WTC11 (cell line): ENCODE data around the gene CASKIN2. TPM values are rescaled to one million over a fixed set of nuclear protein-coding genes. Genes with fewer than 3 reads are reported as not detected.

Experiments
- ATAC-seq: fragments of 200-7000 bp; cut with Tn5 transposase; 2 replicates; pipeline ENCODE4 v1.10.0; 2021; ENCODE audit warnings: mild to moderate bottlenecking, moderate library complexity
- CTCF ChIA-PET: fragments of 300-600 bp; sonication (Branson Sonifier 250); formaldehyde crosslinking; loops from one replicate; lab custom pipeline; 2021; ENCODE audit warnings: antibody characterized with exemption; lab: Charles Lee
- POLR2A ChIA-PET: fragments of 350-600 bp; sonication (Branson Sonifier 250); formaldehyde crosslinking; loops from one replicate; lab custom pipeline; 2021; ENCODE audit warnings: antibody characterized with exemption; lab: Charles Lee
- DNase-seq: peaks from one replicate; pipeline ENCODE4 v3.0.0; 2021; ENCODE audit warnings: low spot score
- H3K27ac Mint-ChIP-seq: 2 replicates; pipeline ENCODE4 v1.8.0; 2021; ENCODE audit warnings: mixed read lengths
- H3K27me3 Mint-ChIP-seq: 2 replicates; pipeline ENCODE4 v1.8.0; 2021; ENCODE audit warnings: low read depth, mild to moderate bottlenecking, moderate library complexity, mixed read lengths
- H3K36me3 Mint-ChIP-seq: 2 replicates; pipeline ENCODE4 v1.8.0; 2021; ENCODE audit warnings: mixed read lengths
- H3K4me1 Mint-ChIP-seq: 2 replicates; pipeline ENCODE4 v1.8.0; 2022; ENCODE audit warnings: mixed read lengths
- H3K4me3 Mint-ChIP-seq: 2 replicates; pipeline ENCODE4 v1.8.0; 2021; ENCODE audit warnings: mild to moderate bottlenecking, moderate library complexity, mixed read lengths
- H3K9me3 Mint-ChIP-seq: 2 replicates; pipeline ENCODE4 v1.8.0; 2021; ENCODE audit warnings: mixed read lengths
- ARID4B ChIP-seq: sonication (generic); formaldehyde crosslinking; IDR thresholded peaks from 2 replicates; pipeline ENCODE4 v1.8.0; 2023; ENCODE audit warnings: missing genetic modification reagents, mild to moderate bottlenecking, borderline replicate concordance
- ETV6 ChIP-seq: sonication (generic); formaldehyde crosslinking; IDR thresholded peaks from 2 replicates; pipeline ENCODE4 v1.8.1; 2022; ENCODE audit warnings: mild to moderate bottlenecking, missing genetic modification reagents
- HMGA2 ChIP-seq: fragments of 250-450 bp; sonication (Bioruptor Pico); IDR thresholded peaks from 2 replicates; pipeline ENCODE4 v1.4.0; 2021; ENCODE audit warnings: mild to moderate bottlenecking, moderate library complexity
- JAZF1 ChIP-seq: fragments of 250-450 bp; sonication (Bioruptor Pico); IDR thresholded peaks from 2 replicates; pipeline ENCODE4 v1.9.0; 2021; ENCODE audit warnings: moderate library complexity, mild to moderate bottlenecking, inconsistent platforms
- KAT7 ChIP-seq: sonication (generic); formaldehyde crosslinking; IDR thresholded peaks from 2 replicates; pipeline ENCODE4 v1.8.1; 2023; ENCODE audit warnings: missing genetic modification reagents, mild to moderate bottlenecking, borderline replicate concordance
- NFATC4 ChIP-seq: fragments of 250-450 bp; sonication (Bioruptor Pico); IDR thresholded peaks from 2 replicates; pipeline ENCODE4 v1.9.0; 2021; ENCODE audit warnings: mild to moderate bottlenecking
- TP53 ChIP-seq: sonication (generic); formaldehyde crosslinking; IDR thresholded peaks from 2 replicates; pipeline ENCODE4 v1.8.1; 2023; ENCODE audit warnings: mild to moderate bottlenecking, missing genetic modification reagents
- ZNF121 ChIP-seq: sonication (generic); formaldehyde crosslinking; IDR thresholded peaks from 2 replicates; pipeline ENCODE4 v1.8.0; 2023; ENCODE audit warnings: missing genetic modification reagents
- ZNF232 ChIP-seq: sonication (generic); formaldehyde crosslinking; IDR thresholded peaks from 2 replicates; pipeline ENCODE4 v1.8.0; 2022; ENCODE audit warnings: mild to moderate bottlenecking, missing genetic modification reagents
- ZNF263 ChIP-seq: sonication (generic); formaldehyde crosslinking; IDR thresholded peaks from 2 replicates; pipeline ENCODE4 v1.8.1; 2022; ENCODE audit warnings: low read depth, mild to moderate bottlenecking, moderate library complexity, missing genetic modification reagents
- ZNF416 ChIP-seq: fragments of 250-450 bp; sonication (Bioruptor Pico); IDR thresholded peaks from 2 replicates; pipeline ENCODE4 v1.9.0; 2021; ENCODE audit warnings: mild to moderate bottlenecking, inconsistent platforms
- ZNF512 ChIP-seq: sonication (generic); formaldehyde crosslinking; IDR thresholded peaks from 2 replicates; pipeline ENCODE4 v1.8.1; 2022; ENCODE audit warnings: missing genetic modification reagents, borderline replicate concordance
- ZNF671 ChIP-seq: fragments of 250-450 bp; sonication (Bioruptor Pico); IDR thresholded peaks from 2 replicates; pipeline ENCODE4 v1.8.0; 2021; ENCODE audit warnings: mild to moderate bottlenecking
- total RNA-seq: library from RNA; stranded (reverse); gene quantifications from 3 replicates; pipeline ENCODE4 v1.2.3, GENCODE V29; 2021
- TF ChIP-seq, protein P1 (sequence below): sonication (generic); formaldehyde crosslinking; IDR thresholded peaks from 2 replicates; pipeline ENCODE4 v1.8.1; 2022; ENCODE audit warnings: mild to moderate bottlenecking, missing genetic modification reagents, moderate library complexity, borderline replicate concordance
- TF ChIP-seq, protein P2 (sequence below): sonication (generic); formaldehyde crosslinking; IDR thresholded peaks from 2 replicates; pipeline ENCODE4 v1.8.1; 2023; ENCODE audit warnings: mild to moderate bottlenecking, missing genetic modification reagents
- TF ChIP-seq, protein P3 (sequence below): sonication (generic); formaldehyde crosslinking; conservative IDR thresholded peaks from 2 replicates; pipeline ENCODE4 v1.8.1; 2023; ENCODE audit warnings: mild to moderate bottlenecking, low read depth, missing genetic modification reagents, moderate library complexity
- TF ChIP-seq, protein P4 (sequence below): sonication (generic); formaldehyde crosslinking; conservative IDR thresholded peaks from 2 replicates; pipeline ENCODE4 v1.8.1; 2022; ENCODE audit warnings: mild to moderate bottlenecking, missing genetic modification reagents

Gene CASKIN2
- total RNA-seq, 1 experiment from 2014 or later: 31.9 TPM

- TF ChIP-seq ZNF671 (CRISPR knock-in tag) (no peak), ZNF263 (no peak), KAT7 (no peak), ARID4B (CRISPR knock-in tag) (no peak), NFATC4 (no peak), TP53 (CRISPR knock-in tag) (no peak), ZNF232 (no peak), ZNF512 (no peak), JAZF1 (no peak), HMGA2 (CRISPR knock-in tag) (no peak), ZNF416 (CRISPR knock-in tag) (no peak)
- TF ChIP-seq, protein P1, sequence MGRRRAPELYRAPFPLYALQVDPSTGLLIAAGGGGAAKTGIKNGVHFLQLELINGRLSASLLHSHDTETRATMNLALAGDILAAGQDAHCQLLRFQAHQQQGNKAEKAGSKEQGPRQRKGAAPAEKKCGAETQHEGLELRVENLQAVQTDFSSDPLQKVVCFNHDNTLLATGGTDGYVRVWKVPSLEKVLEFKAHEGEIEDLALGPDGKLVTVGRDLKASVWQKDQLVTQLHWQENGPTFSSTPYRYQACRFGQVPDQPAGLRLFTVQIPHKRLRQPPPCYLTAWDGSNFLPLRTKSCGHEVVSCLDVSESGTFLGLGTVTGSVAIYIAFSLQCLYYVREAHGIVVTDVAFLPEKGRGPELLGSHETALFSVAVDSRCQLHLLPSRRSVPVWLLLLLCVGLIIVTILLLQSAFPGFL (CRISPR knock-in tag): no peak
- TF ChIP-seq, protein P2, sequence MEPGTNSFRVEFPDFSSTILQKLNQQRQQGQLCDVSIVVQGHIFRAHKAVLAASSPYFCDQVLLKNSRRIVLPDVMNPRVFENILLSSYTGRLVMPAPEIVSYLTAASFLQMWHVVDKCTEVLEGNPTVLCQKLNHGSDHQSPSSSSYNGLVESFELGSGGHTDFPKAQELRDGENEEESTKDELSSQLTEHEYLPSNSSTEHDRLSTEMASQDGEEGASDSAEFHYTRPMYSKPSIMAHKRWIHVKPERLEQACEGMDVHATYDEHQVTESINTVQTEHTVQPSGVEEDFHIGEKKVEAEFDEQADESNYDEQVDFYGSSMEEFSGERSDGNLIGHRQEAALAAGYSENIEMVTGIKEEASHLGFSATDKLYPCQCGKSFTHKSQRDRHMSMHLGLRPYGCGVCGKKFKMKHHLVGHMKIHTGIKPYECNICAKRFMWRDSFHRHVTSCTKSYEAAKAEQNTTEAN (CRISPR knock-in tag): no peak
- TF ChIP-seq, protein P3, sequence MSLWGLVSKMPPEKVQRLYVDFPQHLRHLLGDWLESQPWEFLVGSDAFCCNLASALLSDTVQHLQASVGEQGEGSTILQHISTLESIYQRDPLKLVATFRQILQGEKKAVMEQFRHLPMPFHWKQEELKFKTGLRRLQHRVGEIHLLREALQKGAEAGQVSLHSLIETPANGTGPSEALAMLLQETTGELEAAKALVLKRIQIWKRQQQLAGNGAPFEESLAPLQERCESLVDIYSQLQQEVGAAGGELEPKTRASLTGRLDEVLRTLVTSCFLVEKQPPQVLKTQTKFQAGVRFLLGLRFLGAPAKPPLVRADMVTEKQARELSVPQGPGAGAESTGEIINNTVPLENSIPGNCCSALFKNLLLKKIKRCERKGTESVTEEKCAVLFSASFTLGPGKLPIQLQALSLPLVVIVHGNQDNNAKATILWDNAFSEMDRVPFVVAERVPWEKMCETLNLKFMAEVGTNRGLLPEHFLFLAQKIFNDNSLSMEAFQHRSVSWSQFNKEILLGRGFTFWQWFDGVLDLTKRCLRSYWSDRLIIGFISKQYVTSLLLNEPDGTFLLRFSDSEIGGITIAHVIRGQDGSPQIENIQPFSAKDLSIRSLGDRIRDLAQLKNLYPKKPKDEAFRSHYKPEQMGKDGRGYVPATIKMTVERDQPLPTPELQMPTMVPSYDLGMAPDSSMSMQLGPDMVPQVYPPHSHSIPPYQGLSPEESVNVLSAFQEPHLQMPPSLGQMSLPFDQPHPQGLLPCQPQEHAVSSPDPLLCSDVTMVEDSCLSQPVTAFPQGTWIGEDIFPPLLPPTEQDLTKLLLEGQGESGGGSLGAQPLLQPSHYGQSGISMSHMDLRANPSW (CRISPR knock-in tag): no peak
These were observed 47.0 kb downstream of the CASKIN2 start (continued) for GRCh38 chr17:75468291-75468754.

- CTCF ChIA-PET: interaction anchor here (0.7 kb wide), 1 partner anchor 170 kb away, joined by 3 read pairs; no protein-coding TSS in a partner anchor
- POLR2A ChIA-PET: no interaction called here
These were observed 50.3 kb downstream of the CASKIN2 start for GRCh38 chr17:75465039-75465438.

More at GRCh38 chr17:75465039-75465438, 50.3 kb downstream of the CASKIN2 start:
- H3K4me1 Mint-ChIP-seq: no peaks in the 10 kb centered on the region
- ATAC-seq: no peak
- no peaks in the 10 kb centered on the region for H3K36me3 Mint-ChIP-seq
- TF ChIP-seq, protein P4, sequence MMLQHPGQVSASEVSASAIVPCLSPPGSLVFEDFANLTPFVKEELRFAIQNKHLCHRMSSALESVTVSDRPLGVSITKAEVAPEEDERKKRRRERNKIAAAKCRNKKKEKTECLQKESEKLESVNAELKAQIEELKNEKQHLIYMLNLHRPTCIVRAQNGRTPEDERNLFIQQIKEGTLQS (CRISPR knock-in tag): no peak
- no peak for TF ChIP-seq ETV6 (CRISPR knock-in tag)
- TF ChIP-seq ZNF121 (CRISPR knock-in tag): peak; percentile 65
- TF ChIP-seq, all 79 proteins: peak for 1
- DNase-seq: no peak
- no peak overlapping the region for H3K27ac Mint-ChIP-seq
- H3K9me3 Mint-ChIP-seq: no peaks in the 10 kb centered on the region
- H3K27me3 Mint-ChIP-seq: no peaks in the 10 kb centered on the region
- H3K4me3 Mint-ChIP-seq: no peak overlapping the region
